ENCODE results near the gene MAP7.

- TF ChIP-seq CTCF (IDR thresholded peaks at IDR 0.05) (no peak), POLR2A (IDR thresholded peaks at IDR 0.05) (no peak)
These were observed 179.1 kb downstream of the MAP7 start for GRCh38 chr6:136370988-136371728.

Measured in heart left ventricle (tissue), 13 donors.